Activated CD4-positive, alpha-beta T cell treated with anti-CD3 and anti-CD28 coated beads for 36 hours (primary cell): ENCODE data around the gene LIMS2. TPM values are rescaled to one million over a fixed set of nuclear protein-coding genes. Genes with fewer than 3 reads are reported as not detected.

Source experiments
- ATAC-seq: fragments of 200-7000 bp; cut with Tn5 transposase; one replicate; pipeline ENCODE4 v1.10.0; 2021; ENCODE audit warnings: mild to moderate bottlenecking, moderate library complexity
- CTCF ChIA-PET: fragments of 350-600 bp; sonication (Branson Sonifier 250); formaldehyde crosslinking; loops from one replicate; lab custom pipeline; 2021; ENCODE audit warnings: antibody characterized with exemption; lab: Charles Lee
- POLR2A ChIA-PET: fragments of 350-600 bp; sonication (Branson Sonifier 250); formaldehyde crosslinking; loops from one replicate; lab custom pipeline; 2021; ENCODE audit warnings: antibody characterized with exemption, inconsistent platforms; lab: Charles Lee
- DNase-seq: peaks from one replicate; pipeline ENCODE4 v3.0.0-alpha.2; 2020
- H3K27ac Mint-ChIP-seq: one replicate; pipeline ENCODE4 v1.8.0; 2021; ENCODE audit warnings: mixed read lengths
- H3K27me3 Mint-ChIP-seq: one replicate; pipeline ENCODE4 v1.8.0; 2021; ENCODE audit warnings: mixed read lengths
- H3K36me3 Mint-ChIP-seq: one replicate; pipeline ENCODE4 v1.8.0; 2021; ENCODE audit warnings: low read depth, mixed read lengths
- H3K4me1 Mint-ChIP-seq: one replicate; pipeline ENCODE4 v1.8.0; 2021; ENCODE audit warnings: mixed read lengths
- H3K4me3 Mint-ChIP-seq: one replicate; pipeline ENCODE4 v1.8.0; 2021; ENCODE audit warnings: mild to moderate bottlenecking, moderate library complexity, mixed read lengths
- H3K9me3 Mint-ChIP-seq: one replicate; pipeline ENCODE4 v1.8.0; 2021; ENCODE audit warnings: low read depth, mixed read lengths
- intact Hi-C, 2 experiments: fragments of 100-400 bp; cut with DNase I in 1 of 2; cut with micrococcal nuclease in 1 of 2; formaldehyde crosslinking; loops; one replicate each; pipeline versions ENCODE4 v1.14.2 to v1.15.1; 2022 to 2024; cut with DNase I, micrococcal nuclease
- total RNA-seq, 2 experiments: library from RNA; stranded (reverse); gene quantifications; one replicate each; pipeline ENCODE4 v1.2.3, GENCODE V29; 2021

The LIMS2 gene
- total RNA-seq, 2 experiments from 2014 or later, result 16.4 to 19.3 TPM

- Mint-ChIP-seq H3K27me3 (no peaks in the 10 kb centered on the region), H3K4me3 (no peak overlapping the region), H3K4me1 (peaks cover 1% of the 10 kb centered on the region), H3K27ac (no peak overlapping the region), H3K36me3 (no peaks in the 10 kb centered on the region), H3K9me3 (no peaks in the 10 kb centered on the region)
- DNase-seq, result no peak
- intact Hi-C loops, result no loop called here
- ATAC-seq, result no peak
- ChIA-PET CTCF (interaction anchor here (3.1 kb wide), 1 partner anchor 62 kb away, joined by 145 read pairs; no protein-coding TSS in a partner anchor), POLR2A (no interaction called here)
Observed at GRCh38 chr2:127589358-127589757, 86.0 kb downstream of the LIMS2 start.

Other genes with a start within 250 kb of the LIMS2 start
- 10 to 100 TPM; 49.5 to 55.0 TPM for gene IWS1, start 149.0 kb downstream of the LIMS2 start, total RNA-seq
- gene MYO7B, start 139.8 kb downstream of the LIMS2 start, total RNA-seq, result 1 to 10 TPM in 1 of 2 experiments, under 1 TPM in 1; 0.75 to 1.5 TPM
- not detected for gene GPR17, start 29.4 kb downstream of the LIMS2 start, total RNA-seq
- 1 to 10 TPM; 2.8 to 3.1 TPM for gene SFT2D3, start 26.0 kb upstream of the LIMS2 start, total RNA-seq
- gene WDR33, start 135.6 kb upstream of the LIMS2 start, total RNA-seq, result 10 to 100 TPM; 58.6 to 76.3 TPM
- gene POLR2D, start 182.6 kb upstream of the LIMS2 start, total RNA-seq, result 10 to 100 TPM; 72.4 to 73.7 TPM
- gene AMMECR1L, start 210.4 kb upstream of the LIMS2 start, total RNA-seq, result 10 to 100 TPM; 12.8 to 14.2 TPM